Umbilical cord (tissue), 2 donors: ENCODE data around the gene ENDOG. TPM values are rescaled to one million over a fixed set of nuclear protein-coding genes. Genes with fewer than 3 reads are reported as not detected.
A peak's percentile ranks its signal among the peaks of the same experiment; 100 is the strongest.

Source experiments
- DNase-seq: peaks from one replicate; pipeline ENCODE4 v3.0.0-alpha.2; 2015; ENCODE audit warnings: low spot score
- total RNA-seq: library from RNA; depleted of rRNA; stranded (reverse); fragments of >200 nt; gene quantifications from one replicate; pipeline ENCODE4 v1.2.3, GENCODE V29; 2014; ENCODE audit warnings: low replicate concordance; ENCODE audit not compliant: insufficient read depth

ENDOG gene
- total RNA-seq, 1 donor from 2014 or later, result 7.2 TPM

DNA sequence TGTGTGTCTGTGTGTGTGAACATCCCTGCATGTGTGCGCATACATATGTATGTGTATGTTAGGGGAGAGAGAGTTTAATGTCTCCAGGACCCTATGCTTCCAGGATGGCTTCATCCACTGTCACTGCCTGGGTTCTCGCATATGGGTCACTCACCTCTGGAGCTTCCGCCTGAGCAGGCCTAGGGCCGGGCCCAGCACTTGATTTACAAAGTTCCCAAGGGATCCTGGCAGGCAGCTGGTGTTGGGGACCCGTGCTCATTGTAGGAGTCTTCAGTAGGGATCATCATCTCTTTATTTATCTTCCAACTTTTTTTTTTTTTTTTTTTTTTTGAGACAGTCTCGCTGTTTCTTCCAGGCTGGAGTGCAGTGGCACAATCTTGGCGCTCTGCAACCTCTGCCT lies 18.2 kb upstream of the ENDOG start:
- DNase-seq, result no peak

DNA sequence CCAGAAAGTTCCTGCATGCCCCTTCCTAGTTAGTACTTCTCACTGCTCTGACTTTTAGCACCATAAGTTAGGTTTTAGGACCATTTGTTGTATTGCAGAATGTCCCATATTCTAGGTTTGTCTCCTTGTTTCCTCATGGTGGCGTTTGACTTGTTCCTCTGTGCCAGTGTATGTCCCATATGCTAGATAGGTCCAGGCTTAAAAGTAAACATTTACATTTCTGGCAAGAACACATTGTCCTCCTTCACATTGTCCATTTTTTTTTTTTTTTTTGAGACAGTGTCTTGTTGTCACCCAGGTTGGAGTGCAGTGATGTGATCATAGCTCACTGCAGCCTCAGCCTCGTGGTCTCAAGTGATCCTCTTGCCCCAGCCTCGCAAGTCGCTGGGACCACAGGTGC lies 15.8 kb upstream of the ENDOG start:
- no peak for DNase-seq

DNA sequence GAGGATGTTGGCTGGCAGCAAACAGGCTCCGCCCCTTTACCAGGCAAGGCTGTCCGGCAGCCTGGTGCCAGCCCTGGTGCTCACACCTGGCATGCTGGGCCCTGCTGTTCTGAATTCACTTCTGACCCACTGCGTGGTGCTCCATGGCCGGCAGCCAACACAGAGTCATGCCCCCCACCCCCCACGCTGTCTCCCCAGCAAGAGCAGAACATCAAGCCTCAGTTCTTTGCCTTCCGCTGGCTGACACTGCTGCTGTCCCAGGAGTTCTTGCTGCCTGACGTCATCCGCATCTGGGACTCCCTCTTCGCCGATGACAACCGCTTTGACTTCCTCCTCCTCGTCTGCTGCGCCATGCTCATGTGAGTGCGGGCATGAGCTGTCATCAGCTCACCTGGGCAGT lies 12.6 kb upstream of the ENDOG start:
- no peak for DNase-seq

DNA sequence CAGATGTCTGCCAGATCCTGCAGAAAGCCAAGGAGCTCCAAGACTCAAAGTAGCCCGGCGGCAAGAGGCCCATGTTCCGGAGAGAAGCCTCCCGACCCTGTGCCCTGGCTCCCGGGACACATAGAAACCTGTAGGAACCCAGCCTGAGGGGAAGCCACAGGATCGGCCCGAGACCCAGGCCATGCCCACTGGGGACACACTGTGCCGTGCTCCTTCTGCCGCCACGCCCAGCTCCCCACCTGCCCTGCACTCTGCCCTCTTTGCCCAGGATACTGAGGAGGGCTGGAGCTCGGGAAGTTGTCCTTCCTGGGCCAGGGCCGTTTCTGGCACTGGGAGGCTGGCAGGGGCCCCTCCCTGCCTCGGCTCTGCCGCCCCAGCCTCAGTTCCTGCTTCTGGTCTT lies 10.5 kb upstream of the ENDOG start:
- DNase-seq, result no peak

DNA sequence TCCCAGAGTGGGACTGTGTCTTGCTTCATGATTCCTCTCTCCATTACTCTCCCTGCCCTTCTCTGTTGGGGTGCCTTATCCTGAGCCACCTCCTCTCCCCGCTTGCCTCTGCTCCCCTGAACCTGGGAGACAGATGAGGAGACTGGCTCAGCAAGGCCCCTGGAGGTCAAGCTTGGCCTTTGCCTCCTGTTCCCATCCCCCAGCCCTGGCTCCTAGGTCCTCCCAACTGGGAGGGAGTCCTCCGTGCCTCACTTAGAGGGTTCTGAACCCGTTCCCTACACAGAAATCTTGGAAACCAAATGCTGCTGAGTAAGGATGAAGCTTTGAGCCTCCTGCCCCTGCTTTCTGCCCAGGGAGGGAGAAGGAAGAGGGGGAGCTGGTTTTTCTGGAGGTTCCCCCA lies 9.8 kb upstream of the ENDOG start:
- no peak for DNase-seq

DNA sequence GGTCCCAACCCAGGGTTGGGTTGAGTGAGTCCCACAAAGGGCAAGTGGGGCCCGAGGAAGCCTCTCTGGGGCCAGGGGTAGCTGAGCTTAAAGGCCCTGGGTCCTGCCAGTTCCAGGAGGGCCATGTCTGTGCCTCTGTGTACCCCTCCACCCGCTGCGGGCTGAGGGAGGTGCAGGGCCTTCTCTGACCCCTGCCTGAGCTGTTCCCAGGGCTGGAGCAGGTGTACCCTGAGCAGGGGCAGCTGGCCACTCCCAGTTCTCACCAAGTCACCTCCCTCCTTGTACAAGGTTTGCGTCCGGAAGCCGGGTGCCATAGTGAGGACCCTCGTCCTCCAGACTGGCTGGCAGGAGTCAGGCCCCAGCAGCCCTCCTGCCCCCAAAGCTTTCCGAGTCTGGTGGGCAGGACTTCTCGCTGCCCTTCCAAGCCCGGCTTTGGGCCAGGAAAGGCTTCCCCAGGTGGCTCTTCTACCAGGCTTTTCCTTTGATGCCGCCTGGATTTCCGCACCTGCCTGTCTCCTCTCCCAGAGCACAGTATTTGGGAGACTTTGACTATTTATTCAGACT lies 9.2 kb upstream of the ENDOG start:
- no peak for DNase-seq

DNA sequence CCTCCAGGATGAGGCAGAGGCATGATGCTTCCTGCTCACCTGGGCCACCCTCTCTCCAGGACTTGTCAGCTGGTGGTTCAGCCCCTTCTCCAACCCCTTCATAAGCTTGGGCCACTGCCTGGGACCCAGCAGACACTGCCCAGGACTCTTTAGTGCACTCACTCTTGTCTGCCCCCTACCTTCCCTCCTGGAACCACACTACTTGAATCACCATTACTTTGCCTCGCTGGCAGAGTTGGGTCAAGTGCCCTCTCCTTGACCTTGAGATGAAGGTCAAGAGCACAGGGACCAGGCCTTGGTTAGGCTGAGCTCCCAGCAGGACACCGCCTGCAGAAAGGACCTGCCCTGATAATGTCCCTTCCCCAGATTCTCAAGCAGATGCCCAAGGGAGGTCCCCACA lies 8.5 kb upstream of the ENDOG start:
- no peak for DNase-seq

DNA sequence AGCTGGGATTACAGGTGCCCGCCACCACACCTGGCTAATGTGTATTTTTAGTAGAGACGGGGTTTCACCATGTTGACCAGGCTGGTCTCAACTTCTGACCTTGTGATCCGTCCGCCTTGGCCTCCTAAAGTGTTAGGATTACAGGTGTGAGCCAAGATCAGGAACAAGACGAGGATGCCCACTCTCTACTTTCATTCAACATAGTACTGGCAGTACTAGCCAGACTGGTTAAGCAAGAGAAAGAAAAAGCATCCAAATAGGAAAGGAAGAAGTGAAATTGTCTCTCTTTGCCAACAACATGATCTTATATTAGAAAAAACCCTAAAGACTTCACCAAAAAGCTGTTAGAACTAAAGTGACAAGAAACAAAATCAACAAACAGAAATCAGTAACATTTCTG lies 7.4 kb upstream of the ENDOG start:
- DNase-seq, result no peak

DNA sequence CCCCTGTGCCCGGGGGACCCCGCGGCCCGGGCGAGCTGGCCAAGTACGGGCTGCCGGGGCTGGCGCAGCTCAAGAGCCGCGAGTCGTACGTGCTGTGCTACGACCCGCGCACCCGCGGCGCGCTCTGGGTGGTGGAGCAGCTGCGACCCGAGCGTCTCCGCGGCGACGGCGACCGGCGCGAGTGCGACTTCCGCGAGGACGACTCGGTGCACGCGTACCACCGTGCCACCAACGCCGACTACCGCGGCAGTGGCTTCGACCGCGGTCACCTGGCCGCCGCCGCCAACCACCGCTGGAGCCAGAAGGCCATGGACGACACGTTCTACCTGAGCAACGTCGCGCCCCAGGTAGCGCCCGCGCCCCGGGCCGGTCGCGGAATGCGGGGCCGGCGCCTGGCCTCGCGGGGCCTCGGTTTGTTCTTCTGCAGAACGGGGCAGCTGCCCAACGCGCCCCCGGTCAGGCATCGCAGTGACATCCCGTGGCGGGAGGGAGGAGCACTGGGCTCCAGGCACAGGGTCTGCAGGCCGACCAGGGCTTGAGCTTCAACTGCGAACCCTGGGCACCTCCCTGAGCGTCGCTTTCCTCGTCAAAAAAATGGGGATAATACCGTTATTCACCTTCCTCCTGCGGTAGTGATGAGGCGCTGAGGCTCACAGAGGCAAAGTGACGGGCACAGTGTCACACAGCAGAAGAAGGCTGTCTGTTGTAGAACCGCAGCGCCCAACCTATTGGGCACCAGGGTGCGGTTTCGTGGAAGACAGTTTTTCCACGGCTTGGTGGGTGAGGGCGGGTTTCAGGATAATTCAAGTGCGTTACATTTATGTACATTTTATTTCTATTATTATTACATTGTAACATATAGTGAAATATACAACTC lies 777 bp downstream of the ENDOG start:
- DNase-seq, result peak; percentile 8

DNA sequence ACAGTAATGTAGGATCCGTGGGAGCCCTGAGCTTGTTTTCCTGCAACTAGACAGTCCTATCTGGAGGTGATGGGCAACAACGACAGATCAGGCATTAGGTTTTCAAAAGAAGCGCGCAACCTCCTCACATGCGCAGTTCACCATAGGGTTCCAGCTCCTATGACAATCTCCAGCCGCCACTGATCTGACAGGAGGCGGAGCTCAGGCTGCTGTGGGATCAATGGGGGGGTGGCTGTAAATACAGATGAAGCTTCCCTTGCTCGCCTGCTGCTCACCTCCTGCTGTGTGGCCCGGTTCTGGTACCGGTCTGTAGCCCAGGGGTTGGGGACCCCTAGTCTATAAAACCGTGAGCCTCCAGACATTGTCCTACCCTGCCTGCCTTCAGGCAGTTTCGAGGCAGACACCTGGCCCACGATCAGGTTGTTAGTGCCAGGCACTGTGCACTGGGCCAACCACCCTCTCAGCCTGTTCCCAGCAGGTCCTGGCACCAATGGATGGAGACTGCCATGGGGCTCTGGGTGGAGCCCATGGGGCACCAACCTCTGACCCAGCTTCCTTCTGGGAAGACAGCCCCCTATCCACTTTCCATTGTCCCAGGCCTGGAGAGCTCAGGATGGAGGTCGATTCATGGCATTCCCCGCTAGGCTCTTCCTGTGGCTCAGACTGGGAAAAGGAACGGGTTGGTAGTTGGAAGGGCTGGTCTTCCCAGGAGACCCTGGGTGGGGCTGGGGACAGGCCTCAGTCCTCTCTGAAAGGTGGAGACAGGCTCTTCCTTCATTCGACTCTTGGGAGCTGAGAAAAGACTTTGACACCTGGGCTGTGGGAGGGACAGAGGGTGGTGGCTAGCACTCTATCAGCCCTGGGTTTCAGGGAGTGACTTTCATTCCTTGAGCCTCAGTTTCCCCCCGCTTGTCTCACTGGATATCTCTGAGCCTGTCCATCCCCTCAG lies 1.7 kb downstream of the ENDOG start:
- DNase-seq, result peak; percentile 89

DNA sequence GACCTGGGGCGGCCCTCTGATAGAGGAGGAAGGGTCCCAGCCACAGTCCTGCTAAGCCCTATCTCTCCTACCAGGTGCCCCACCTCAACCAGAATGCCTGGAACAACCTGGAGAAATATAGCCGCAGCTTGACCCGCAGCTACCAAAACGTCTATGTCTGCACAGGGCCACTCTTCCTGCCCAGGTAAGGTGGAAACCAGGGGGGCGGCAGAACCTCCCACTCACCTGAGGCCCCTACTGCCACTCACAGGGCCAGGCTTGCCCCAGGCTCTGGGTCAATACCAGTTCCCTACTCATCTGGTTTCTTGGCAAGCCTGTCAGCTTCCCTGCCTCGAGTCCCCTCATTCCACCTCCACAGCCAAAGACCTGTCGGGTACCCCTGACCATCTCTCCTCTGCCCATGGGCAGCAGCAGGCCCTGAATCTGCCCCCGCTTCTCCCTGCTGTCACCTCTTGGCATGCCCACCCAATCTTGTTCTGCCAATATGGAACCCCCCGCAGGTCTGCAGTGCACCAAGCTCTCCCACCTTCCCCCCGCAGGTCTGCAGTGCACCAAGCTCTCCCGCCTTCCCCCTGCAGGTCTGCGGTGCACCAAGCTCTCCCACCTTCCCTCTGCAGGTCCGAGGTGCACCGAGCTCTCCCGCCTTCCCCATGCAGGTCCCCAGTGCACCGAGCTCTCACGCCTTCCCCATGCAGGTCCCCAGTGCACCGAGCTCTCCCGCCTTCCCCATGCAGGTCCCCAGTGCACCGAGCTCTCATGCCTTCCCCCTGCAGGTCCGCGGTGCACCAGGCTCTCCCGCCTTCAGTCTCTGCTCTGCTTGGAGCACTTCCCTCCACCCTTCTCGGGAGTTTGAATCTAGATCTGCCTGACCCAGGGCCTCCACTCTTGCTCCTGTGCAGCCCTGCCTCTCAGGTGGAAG lies 2.6 kb downstream of the ENDOG start:
- no peak for DNase-seq

DNA sequence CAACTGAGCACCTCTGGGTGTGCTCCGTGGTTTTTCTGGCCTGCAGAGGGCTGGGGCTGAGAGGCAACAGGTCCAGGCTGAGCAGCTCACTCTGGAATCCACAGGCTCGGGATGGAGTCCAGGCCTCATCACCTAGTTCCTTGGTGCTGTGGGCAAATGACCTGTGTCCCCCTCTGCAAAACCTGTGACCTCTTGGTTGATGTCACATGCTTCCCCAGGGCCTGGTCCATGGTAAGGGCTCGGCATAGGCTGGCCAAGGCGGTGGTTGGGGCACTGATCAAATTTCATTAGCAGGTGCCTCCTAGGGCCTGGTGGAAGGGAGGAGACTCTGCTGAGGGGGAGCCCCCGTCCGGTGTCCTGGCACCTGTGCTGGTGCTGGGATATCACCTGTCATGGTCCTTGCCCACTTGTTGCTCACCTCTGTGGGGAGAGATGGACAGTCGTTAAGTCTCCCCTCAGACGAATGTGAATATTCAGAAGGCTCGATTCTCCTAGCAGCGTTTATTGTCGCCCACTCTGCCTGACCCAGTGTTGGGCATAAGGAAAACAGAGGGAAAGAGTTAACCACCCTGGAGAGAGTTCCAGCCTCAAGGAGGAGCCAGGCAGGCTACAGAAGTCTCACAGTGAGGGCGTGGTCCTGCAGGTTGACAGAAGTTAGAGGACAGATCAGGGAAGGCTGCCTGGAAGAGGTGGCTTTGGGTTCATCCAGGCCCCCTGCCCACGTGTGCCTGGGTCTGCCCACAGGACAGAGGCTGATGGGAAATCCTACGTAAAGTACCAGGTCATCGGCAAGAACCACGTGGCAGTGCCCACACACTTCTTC lies 3.5 kb downstream of the ENDOG start:
- no peak for DNase-seq

DNA sequence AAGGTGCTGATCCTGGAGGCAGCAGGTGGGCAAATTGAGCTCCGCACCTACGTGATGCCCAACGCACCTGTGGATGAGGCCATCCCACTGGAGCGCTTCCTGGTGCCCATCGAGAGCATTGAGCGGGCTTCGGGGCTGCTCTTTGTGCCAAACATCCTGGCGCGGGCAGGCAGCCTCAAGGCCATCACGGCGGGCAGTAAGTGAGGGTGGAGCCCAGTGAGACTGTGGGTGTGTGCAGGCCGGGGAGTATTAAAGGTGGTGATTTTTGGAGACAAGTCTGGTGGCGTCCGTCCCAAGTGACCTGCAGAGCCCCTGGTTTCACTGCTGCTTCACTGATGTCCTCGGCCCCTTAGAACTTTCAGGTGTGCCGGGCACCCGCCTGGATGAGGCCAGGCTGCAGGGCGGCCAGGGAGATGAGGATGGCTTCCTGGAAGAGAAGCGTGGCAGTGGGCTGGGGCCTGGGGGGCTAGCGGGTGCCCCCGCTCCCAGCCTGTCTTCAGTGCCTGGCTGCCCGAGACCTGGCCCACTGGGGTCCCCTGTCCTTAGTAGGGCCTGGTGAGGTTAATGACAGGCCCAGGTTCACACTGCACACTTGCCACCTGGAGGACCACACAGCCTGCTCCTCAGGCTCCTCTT lies 4.2 kb downstream of the ENDOG start:
- no peak for DNase-seq

DNA sequence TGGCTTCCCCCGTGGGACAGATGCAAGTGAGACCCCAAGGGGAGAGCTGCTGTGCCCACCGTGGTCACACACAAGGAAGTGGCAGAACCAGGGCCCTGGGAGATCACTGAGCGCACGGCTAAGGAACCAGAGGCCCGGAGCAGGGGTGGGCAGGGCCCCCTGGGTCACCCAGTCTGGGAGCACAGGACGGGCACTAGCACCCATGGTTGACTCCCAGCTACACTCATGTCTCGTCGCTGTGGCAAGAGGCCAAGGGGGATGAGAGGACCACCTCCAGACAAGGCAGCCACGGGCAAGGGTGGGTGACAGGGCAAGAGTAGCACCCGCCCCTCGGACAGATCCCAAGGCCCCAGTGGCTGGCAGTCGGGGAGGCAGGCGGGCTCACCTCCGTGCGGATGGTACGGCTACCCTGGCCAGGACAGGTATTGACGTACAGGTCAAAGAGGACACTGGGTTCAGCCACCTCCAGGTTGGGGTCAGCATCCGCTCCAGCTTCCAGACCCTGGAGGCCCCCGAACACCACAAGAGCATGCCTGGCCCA lies 5.1 kb downstream of the ENDOG start:
- no peak for DNase-seq

DNA sequence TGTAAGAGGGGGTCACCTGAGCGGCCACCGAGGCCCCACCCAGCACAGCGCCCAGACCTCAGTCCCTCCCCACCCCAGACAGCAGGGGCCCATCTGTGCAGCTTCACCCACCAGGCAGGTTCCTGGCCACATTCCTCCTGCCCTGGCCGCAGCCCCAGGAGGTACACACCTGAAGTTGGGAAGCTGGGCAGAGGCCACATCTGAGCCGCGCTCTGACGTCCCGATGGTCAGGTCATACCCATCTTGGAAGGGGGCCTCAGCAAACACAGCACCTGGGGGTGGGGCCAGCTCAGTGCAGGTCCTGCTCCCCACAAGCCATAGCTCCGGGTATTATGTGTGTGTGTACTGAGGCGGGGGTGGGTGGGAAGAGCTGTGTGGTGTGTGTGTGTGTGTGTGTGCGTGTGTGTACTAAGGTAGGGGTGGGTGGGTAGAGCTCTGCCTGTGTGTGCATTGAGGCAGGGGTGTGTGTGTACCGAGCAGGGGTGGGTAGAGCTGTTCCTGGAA lies 5.7 kb downstream of the ENDOG start:
- no peak for DNase-seq

DNA sequence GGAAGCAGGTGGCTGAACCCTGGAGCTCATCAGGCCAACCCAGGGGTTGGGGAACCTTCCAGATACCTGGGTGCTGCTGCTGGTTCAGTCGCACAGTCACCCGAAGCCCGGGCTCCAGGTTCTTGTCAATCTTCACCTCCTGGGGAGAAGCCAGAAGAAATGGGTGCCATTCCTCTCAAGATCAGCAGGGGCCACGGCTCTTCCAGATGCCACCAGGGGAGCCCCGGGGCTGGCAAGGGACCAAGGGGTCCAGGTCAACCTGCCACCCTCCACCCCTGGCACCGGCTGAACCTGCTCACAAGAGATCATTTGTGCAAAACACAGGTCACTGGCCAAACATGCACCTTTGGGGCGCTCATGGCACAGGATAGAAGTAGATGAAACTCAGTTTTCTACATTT lies 6.6 kb downstream of the ENDOG start:
- DNase-seq, result no peak

DNA sequence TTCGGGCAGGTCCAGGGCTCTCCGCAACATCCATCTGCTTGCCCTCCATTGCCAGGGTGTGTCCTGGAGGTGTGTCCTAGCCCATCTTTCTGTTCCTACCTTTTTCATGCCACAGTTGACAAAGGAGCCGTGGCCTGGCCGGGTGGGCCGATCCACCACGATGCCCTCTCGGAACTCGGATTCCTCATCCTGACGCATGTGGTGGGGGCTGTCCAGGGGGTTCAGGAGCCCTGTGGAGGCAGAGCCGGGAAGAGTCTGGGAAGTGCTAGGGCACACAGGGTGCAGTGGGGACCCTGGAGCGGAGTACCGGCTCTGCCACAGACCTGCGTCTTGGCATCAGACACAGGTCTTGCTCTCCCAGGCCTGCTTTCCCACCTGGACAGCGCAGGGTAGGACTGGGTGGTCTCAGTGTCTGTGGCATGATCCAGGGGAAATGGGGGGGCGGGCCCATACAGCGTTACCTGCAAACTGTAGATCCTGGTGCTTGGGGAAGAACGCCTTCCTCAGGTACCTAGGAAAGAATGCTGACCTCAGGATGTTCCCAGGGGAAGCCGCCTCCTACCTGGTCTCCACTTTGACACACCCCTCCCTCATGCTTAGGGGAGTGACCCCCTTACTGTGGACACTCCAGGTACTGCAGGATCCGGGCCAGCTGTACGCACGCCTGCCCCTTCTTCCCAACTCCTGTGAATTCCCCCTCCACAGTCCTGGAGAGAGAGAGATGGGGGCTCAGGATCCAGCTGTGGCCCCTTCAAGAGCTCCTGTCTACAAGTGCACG lies 7.8 kb downstream of the ENDOG start:
- no peak for DNase-seq

DNA sequence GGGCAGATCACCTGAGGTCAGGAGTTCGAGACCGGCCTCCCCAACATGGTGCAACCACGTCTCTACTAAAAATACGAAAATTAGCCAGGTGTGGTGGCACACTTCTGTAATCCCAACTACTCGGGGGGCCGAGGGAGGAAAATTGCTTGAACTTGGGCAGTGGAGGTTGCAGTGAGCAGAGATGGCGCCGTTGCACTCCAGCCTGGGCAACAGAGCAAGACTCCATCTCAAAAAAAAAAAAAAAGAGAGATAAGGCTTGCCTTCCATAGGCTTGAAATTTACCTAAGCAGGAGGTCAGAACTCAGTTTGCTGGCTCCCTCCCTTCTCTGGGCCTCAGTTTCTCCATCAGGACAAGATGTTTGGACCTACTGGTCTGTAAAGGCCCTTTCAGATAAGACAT lies 10.0 kb downstream of the ENDOG start:
- DNase-seq, result no peak
